Measurements from ENCODE around the gene DESI1.

The DESI1 gene

GRCh38 chr22:41621099-41621910 lies 462 bp upstream of the DESI1 start, which contains the start of gene XRCC6 (continued):
- TF ChIP-seq ZNF449 (tag by site-specific recombination; IDR thresholded peaks at IDR 0.05) (no peak; the same call in 1 of the 2 replicates), ZBTB8A (tag by site-specific recombination; IDR thresholded peaks at IDR 0.05) (peak; percentile 69), ZFHX2 (tag by site-specific recombination; conservative IDR thresholded peaks at IDR 0.05) (peak; percentile 44; the same call in 1 of the 2 replicates), ZNF169 (tag by site-specific recombination; IDR thresholded peaks at IDR 0.05) (no peak), MZF1 (tag by site-specific recombination; IDR thresholded peaks at IDR 0.05; ENCODE audit: borderline replicate concordance) (no peak), ZNF701 (tag by site-specific recombination; IDR thresholded peaks at IDR 0.05) (no peak), ZEB2 (tag by site-specific recombination; IDR thresholded peaks at IDR 0.05) (peak; percentile 46; the same call in 1 of the 2 replicates), ZNF670 (tag by site-specific recombination; IDR thresholded peaks at IDR 0.05; ENCODE audit: low read depth) (no peak), PRDM6 (tag by site-specific recombination; IDR thresholded peaks at IDR 0.05) (no peak), ZNF366 (tag by site-specific recombination; conservative IDR thresholded peaks at IDR 0.05) (no peak), ZNF311 (tag by site-specific recombination; IDR thresholded peaks at IDR 0.05; ENCODE audit: borderline replicate concordance) (no peak), ZNF768 (tag by site-specific recombination; IDR thresholded peaks at IDR 0.05) (no peak; the same call in 1 of the 2 replicates), ZNF555 (tag by site-specific recombination; conservative IDR thresholded peaks at IDR 0.05) (no peak), ZNF704 (tag by site-specific recombination; IDR thresholded peaks at IDR 0.05) (no peak), ZFP3 (tag by site-specific recombination; IDR thresholded peaks at IDR 0.05; ENCODE audit: low read depth) (no peak), ZNF837 (tag by site-specific recombination; IDR thresholded peaks at IDR 0.05) (no peak), ZNF362 (tag by site-specific recombination; IDR thresholded peaks at IDR 0.05) (no peak), KLF9 (tag by site-specific recombination; IDR thresholded peaks at IDR 0.05; ENCODE audit: low read depth) (peak; percentile 86), ZSCAN23 (tag by site-specific recombination; IDR thresholded peaks at IDR 0.05) (peak; percentile 56; the same call in 1 of the 2 replicates), ZNF529 (tag by site-specific recombination; IDR thresholded peaks at IDR 0.05; ENCODE audit: insufficient replicate concordance) (no peak), ZNF561 (tag by site-specific recombination; IDR thresholded peaks at IDR 0.05; ENCODE audit: borderline replicate concordance) (no peak), ZNF148 (tag by site-specific recombination; IDR thresholded peaks at IDR 0.05; ENCODE audit: borderline replicate concordance) (no peak), ZNF692 (tag by site-specific recombination; IDR thresholded peaks at IDR 0.05) (no peak; the same call in 1 of the 2 replicates), ZNF138 (tag by site-specific recombination; IDR thresholded peaks at IDR 0.05; ENCODE audit: borderline replicate concordance) (no peak), ZIC2 (tag by site-specific recombination; IDR thresholded peaks at IDR 0.05) (no peak)
